SK-N-SH (cell line): ENCODE data around the gene SRGAP1.

Source experiments
- EP300 ChIP-seq, 2 experiments: IDR thresholded peaks; 2 replicates each; pipeline versions ENCODE4 v1.4.0 to v1.6.1; 2012; ENCODE audit warnings: borderline replicate concordance in 1 of 2, low read depth in 1 of 2, low read length in 1 of 2
- POLR2AphosphoS5 ChIP-seq: IDR thresholded peaks from 2 replicates; pipeline ENCODE4 v1.6.1; 2012; ENCODE audit warnings: low read depth, low read length
- TF ChIP-seq, protein P1 (sequence below): fragments of 200-600 bp; sonication (generic); IDR thresholded peaks from 2 replicates; pipeline ENCODE4 v1.6.1; 2017; ENCODE audit warnings: antibody characterized with exemption, mild to moderate bottlenecking, moderate library complexity
- TF ChIP-seq, protein P2 (sequence below): IDR thresholded peaks from 2 replicates; pipeline ENCODE4 v1.4.0; 2012; ENCODE audit warnings: low read depth
- TF ChIP-seq, protein P3 (sequence below): IDR thresholded peaks from 2 replicates; pipeline ENCODE4 v1.6.1; 2012; ENCODE audit warnings: mild to moderate bottlenecking, low read depth, low read length, moderate library complexity

DNA sequence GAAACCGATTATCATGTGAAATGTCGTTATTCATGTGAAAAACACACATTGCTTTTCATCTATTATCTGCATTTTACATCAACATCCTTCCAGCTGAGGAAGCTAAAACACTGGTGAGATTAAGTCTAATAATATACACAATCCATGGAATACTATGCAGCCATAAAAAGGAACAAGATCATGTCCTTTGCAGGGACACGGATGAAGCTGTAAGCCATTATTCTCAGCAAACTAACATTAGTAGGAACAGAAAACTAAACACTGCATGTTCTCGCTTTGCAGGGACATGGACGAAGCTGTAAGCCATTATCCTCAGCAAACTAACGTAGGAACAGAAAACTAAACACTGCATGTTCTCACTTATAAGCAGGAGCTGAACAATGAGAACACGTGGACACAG, 359.3 kb downstream of the SRGAP1 start:
- TF ChIP-seq, protein P1, sequence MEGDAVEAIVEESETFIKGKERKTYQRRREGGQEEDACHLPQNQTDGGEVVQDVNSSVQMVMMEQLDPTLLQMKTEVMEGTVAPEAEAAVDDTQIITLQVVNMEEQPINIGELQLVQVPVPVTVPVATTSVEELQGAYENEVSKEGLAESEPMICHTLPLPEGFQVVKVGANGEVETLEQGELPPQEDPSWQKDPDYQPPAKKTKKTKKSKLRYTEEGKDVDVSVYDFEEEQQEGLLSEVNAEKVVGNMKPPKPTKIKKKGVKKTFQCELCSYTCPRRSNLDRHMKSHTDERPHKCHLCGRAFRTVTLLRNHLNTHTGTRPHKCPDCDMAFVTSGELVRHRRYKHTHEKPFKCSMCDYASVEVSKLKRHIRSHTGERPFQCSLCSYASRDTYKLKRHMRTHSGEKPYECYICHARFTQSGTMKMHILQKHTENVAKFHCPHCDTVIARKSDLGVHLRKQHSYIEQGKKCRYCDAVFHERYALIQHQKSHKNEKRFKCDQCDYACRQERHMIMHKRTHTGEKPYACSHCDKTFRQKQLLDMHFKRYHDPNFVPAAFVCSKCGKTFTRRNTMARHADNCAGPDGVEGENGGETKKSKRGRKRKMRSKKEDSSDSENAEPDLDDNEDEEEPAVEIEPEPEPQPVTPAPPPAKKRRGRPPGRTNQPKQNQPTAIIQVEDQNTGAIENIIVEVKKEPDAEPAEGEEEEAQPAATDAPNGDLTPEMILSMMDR = no peak
- TF ChIP-seq, protein P2, sequence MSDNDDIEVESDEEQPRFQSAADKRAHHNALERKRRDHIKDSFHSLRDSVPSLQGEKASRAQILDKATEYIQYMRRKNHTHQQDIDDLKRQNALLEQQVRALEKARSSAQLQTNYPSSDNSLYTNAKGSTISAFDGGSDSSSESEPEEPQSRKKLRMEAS = no peak
- TF ChIP-seq POLR2AphosphoS5 (no peak), EP300 (IDR thresholded peaks at IDR 0.05; ENCODE audit: borderline replicate concordance in 1 of 2, low read depth in 1 of 2, low read length in 1 of 2) (no peak)
- TF ChIP-seq, protein P3, sequence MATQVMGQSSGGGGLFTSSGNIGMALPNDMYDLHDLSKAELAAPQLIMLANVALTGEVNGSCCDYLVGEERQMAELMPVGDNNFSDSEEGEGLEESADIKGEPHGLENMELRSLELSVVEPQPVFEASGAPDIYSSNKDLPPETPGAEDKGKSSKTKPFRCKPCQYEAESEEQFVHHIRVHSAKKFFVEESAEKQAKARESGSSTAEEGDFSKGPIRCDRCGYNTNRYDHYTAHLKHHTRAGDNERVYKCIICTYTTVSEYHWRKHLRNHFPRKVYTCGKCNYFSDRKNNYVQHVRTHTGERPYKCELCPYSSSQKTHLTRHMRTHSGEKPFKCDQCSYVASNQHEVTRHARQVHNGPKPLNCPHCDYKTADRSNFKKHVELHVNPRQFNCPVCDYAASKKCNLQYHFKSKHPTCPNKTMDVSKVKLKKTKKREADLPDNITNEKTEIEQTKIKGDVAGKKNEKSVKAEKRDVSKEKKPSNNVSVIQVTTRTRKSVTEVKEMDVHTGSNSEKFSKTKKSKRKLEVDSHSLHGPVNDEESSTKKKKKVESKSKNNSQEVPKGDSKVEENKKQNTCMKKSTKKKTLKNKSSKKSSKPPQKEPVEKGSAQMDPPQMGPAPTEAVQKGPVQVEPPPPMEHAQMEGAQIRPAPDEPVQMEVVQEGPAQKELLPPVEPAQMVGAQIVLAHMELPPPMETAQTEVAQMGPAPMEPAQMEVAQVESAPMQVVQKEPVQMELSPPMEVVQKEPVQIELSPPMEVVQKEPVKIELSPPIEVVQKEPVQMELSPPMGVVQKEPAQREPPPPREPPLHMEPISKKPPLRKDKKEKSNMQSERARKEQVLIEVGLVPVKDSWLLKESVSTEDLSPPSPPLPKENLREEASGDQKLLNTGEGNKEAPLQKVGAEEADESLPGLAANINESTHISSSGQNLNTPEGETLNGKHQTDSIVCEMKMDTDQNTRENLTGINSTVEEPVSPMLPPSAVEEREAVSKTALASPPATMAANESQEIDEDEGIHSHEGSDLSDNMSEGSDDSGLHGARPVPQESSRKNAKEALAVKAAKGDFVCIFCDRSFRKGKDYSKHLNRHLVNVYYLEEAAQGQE = no peak
